Lower leg skin (tissue), 4 donors: Measurements from ENCODE around the gene CTDSPL. TPM values are rescaled to one million over a fixed set of nuclear protein-coding genes. Genes with fewer than 3 reads are reported as not detected.

Experiments
- DNase-seq, 2 donors: peaks; one replicate each; pipeline ENCODE4 v3.0.0-alpha.2; 2019; ENCODE audit warnings: low spot score in 2 of 2
- H3K4me3 ChIP-seq: fragments of 200-600 bp; sonication (generic); 2 replicates; pipeline ENCODE4 v1.5.1; 2017; ENCODE audit warnings: mild to moderate bottlenecking, low read depth; ENCODE audit not compliant: poor library complexity, severe bottlenecking
- POLR2A ChIP-seq, 2 donors: fragments of 450-650 bp; IDR thresholded peaks; one replicate each; pipeline ENCODE4 v1.6.1; 2016 to 2017; ENCODE audit warnings: antibody characterized with exemption in 2 of 2, mild to moderate bottlenecking in 1 of 2, moderate library complexity in 1 of 2
- WGBS, 2 donors: methylation state at CpG; one replicate each; pipeline ENCODE4 v1.1.5; 2018; 5-methylcytosine and 5-hydroxymethylcytosine counted together
- intact Hi-C: fragments of 100-400 bp; cut with DNase I; formaldehyde crosslinking; loops from one replicate; pipeline ENCODE4 v1.15.0; 2023; ENCODE audit warnings: low total_unique reads
- total RNA-seq, 4 donors: library from RNA; depleted of rRNA; stranded (reverse); fragments of >200 nt; gene quantifications; one replicate each; pipeline ENCODE4 v1.1.0, GENCODE V29; 2016
- TF ChIP-seq, protein P1 (sequence below), 3 donors: fragments of 450-650 bp; IDR thresholded peaks; one replicate each; pipeline ENCODE4 v1.5.1; 2016; ENCODE audit warnings: antibody characterized with exemption in 3 of 3, mild to moderate bottlenecking in 3 of 3, moderate library complexity in 2 of 3

CTDSPL gene
- total RNA-seq, 4 donors from 2014 or later = 59.8 to 97.5 (median 94.6) TPM

DNA sequence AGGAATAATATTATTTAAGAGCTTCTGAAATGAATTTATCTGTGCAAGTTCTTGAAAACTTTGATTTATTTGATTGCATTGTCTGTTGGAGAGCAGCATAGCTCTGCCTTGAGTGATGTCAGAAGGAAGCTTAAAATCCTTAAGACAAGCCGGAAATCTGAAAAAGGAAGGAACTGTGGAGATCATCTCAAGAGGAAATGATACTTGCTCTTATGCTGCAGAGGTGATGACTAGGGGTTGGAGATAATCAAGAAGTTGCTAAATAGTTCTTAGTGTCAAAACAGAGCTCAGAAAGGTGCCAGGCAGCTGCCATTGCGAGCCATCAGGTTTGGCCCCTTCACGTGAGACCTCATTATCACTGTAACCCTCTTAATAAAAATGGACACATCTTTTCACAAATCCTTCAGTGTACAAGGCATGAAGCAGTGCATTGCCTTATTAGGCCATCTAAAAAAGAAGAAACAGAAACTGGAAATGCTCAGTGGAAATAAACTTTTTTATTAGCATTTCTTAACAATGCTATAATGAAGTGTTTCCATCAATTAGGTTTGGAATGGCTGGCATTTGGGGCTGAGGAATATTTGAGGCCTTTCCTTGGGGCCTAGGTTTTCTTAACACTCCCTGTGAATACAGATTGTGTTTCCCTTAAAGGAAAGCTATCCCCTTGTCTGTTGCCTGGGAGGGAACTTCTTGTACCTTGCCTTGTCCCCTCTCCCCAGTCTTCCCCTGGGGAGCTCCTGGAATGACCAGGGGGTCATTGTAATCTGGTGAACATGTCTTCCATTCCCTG, 94.4 kb downstream of the CTDSPL start:
- intact Hi-C loops = no loop called here
- no peak overlapping the region for H3K4me3 ChIP-seq
- WGBS, 2 donors = 80% methylated on average over 3 of the region's 3 CpGs
- peak in 1 of 2 donors; percentile 28 for DNase-seq
- TF ChIP-seq POLR2A (IDR thresholded peaks at IDR 0.05) = no peak

DNA sequence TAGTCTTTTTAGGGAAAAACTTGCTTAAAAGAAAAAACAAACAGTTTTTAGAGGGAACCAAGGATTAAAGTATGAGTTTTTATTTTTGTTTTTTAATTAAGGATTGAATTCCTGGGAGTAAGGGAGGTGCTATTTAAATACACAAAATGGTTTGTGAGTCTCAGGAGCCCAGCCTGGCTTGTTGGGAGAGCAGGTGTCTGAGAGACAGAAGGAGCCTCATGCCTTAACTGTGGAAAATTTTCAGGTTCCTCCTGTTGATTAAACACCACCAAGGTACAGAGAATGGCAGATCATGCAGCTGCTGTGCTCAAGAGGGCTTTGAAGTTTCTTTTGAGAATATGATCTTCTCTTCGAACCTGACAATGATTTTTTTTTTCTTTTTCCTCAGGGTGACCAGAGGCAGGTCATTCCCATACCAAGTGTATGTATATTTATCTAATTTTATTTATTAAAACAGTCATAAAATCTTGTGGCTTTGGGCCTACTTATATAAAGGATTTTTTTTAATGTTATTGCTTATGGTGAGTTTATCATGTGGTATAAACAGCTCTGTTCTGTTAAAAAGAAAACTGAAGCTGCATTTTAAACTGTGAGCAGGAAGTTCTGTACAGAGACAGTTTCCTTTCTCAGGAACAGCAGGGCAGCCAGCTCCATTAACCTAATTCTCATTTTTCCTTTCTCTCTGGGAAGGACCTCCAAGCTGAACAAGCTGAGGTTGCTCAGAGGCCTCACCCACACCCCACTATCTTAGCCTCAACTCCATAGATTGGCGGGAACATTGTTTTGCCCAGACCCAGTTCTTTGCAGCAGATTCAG, 95.3 kb downstream of the CTDSPL start:
- DNase-seq = no peak
- TF ChIP-seq, protein P1, sequence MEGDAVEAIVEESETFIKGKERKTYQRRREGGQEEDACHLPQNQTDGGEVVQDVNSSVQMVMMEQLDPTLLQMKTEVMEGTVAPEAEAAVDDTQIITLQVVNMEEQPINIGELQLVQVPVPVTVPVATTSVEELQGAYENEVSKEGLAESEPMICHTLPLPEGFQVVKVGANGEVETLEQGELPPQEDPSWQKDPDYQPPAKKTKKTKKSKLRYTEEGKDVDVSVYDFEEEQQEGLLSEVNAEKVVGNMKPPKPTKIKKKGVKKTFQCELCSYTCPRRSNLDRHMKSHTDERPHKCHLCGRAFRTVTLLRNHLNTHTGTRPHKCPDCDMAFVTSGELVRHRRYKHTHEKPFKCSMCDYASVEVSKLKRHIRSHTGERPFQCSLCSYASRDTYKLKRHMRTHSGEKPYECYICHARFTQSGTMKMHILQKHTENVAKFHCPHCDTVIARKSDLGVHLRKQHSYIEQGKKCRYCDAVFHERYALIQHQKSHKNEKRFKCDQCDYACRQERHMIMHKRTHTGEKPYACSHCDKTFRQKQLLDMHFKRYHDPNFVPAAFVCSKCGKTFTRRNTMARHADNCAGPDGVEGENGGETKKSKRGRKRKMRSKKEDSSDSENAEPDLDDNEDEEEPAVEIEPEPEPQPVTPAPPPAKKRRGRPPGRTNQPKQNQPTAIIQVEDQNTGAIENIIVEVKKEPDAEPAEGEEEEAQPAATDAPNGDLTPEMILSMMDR (IDR thresholded peaks at IDR 0.05) = no peak
- WGBS, 2 donors = 58 to 74% methylated on average over 2 of the region's 2 CpGs
- no peak overlapping the region for H3K4me3 ChIP-seq
- intact Hi-C loops = no loop called here

DNA sequence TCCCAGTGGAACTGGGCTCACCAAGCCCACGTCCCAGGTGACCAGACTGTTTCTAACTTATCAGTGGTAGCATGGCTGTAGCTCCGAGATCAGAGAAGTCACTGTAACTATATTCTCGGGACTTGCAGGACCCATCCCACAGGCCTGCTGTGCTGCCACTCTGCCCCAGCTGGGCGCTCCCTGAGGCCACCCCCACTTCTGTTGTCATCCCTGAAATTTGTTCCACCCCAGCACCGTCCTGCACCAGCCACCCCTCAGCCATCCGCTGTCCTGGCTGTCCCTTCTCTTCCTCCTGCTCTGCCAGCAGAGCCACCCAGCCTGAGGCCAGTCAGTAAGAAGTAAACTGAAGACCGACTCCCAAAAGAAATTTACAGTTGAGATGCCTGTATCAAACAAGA, 95.9 kb downstream of the CTDSPL start:
- 72 to 81% methylated on average over 7 of the region's 7 CpGs for WGBS, 2 donors
- intact Hi-C loops = no loop called here
- TF ChIP-seq, protein P1 (IDR thresholded peaks at IDR 0.05) = no peak
- TF ChIP-seq POLR2A (IDR thresholded peaks at IDR 0.05) = no peak
- peak in 1 of 2 donors; percentile 78 for DNase-seq
- no peak overlapping the region for H3K4me3 ChIP-seq

DNA sequence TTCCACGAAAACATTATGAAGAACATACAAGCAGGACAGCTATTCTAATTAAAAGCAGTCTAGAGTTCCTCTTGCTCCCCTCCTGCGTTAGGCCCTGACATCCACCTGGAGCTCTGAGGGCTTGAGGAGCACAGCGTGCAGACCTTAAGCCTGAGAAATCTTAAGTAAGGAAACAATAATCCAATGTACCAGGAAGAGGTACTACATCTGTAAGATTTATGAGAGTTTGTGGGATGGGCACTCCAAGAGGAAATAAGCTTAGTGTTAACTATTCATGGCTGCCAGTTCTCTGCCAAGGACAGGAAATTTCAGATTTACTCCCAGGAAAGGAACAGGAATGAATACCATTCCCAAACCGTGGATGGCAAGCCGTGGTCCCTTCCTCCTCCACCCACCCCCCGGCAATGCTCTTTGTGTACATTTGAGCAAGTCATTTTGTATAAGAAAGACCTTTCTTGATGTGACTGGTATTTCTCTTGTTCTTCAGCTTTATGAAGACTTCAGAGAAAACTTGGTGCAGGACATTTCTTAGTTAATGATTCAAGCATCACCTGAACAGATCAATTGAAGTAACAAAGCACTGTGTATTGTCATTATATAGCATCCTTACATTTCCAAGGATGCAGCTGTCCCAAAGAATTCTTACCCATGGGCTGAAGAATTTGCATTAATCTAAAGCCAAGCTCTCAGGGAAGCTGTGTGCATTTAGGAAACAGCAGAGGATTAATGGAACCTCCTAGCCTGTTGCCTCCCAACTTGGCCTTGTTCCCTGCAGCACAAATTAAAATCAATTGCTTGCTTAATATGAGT, 100.1 kb downstream of the CTDSPL start:
- no peak overlapping the region for H3K4me3 ChIP-seq
- 21 to 41% methylated on average over 6 of the region's 6 CpGs for WGBS, 2 donors
- TF ChIP-seq POLR2A (IDR thresholded peaks at IDR 0.05) = no peak
- TF ChIP-seq, protein P1 (IDR thresholded peaks at IDR 0.05) = no peak
- peak in 1 of 2 donors; percentile 29 for DNase-seq
- intact Hi-C loops = no loop called here

DNA sequence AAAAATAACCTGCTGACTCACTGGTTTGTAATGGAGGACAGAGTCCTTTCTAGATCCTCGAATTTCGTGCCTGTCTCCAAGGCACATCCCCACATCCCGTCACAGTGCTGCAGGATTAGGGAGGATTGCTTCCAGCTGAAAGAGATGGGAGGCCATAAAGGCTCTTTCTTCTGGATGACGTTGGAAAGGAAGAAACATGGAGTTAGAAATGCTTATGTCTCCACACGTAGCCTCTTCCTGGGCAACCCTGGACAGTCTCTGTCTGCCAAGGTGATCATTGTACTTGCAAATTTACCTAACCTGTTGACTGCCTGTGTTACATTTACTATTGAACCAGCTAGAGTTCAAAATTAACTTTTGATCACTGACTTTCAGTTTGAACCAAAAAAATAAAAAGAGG, 101.3 kb downstream of the CTDSPL start:
- DNase-seq = peak in 1 of 2 donors; percentile 25
- intact Hi-C loops = no loop called here
- WGBS, 2 donors = 49 to 55% methylated on average over 5 of the region's 5 CpGs
- TF ChIP-seq, protein P1 (IDR thresholded peaks at IDR 0.05) = no peak
- TF ChIP-seq POLR2A (IDR thresholded peaks at IDR 0.05) = no peak
- no peak overlapping the region for H3K4me3 ChIP-seq
